ENCODE results near the gene KCNK16. TPM values are rescaled to one million over a fixed set of nuclear protein-coding genes. Genes with fewer than 3 reads are reported as not detected.

Gene KCNK16
- total and polyA plus RNA-seq, 4 donors: not detected

DNA sequence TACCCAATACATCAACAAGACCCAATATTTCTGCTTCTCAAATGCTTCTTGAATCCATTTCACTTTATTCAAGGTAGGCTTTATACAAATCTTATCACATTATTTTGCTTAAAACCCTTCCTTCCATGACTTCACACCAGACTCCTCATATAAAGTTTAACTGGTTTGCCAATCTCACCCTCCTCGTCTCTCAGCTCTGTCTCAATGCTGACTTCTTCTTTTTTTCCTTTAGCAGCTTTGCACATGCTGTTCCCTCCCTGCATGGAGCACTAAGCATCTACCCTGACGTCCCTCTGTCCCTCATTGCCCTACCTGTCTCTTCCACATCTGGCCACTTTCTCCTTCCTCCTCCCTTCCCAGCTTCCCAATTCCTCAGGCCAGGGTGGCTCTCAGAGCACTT, 39.7 kb downstream of the KCNK16 start:
- H3K36me3 ChIP-seq (ENCODE audit: control insufficient read depth in 4 of 4, insufficient read depth in 4 of 4, low read length in 4 of 4): no peaks in the 10 kb centered on the region
- peaks cover 0 to 4% (median 0%) of the 10 kb centered on the region in 5 donors for H3K4me1 ChIP-seq (ENCODE audit: control insufficient read depth in 5 of 5, insufficient read depth in 5 of 5, low read length in 5 of 5)
- no peak overlapping the region for H3K27ac ChIP-seq (ENCODE audit: low read depth in 1 of 2, low read length in 1 of 2)
- TF ChIP-seq, protein P1, sequence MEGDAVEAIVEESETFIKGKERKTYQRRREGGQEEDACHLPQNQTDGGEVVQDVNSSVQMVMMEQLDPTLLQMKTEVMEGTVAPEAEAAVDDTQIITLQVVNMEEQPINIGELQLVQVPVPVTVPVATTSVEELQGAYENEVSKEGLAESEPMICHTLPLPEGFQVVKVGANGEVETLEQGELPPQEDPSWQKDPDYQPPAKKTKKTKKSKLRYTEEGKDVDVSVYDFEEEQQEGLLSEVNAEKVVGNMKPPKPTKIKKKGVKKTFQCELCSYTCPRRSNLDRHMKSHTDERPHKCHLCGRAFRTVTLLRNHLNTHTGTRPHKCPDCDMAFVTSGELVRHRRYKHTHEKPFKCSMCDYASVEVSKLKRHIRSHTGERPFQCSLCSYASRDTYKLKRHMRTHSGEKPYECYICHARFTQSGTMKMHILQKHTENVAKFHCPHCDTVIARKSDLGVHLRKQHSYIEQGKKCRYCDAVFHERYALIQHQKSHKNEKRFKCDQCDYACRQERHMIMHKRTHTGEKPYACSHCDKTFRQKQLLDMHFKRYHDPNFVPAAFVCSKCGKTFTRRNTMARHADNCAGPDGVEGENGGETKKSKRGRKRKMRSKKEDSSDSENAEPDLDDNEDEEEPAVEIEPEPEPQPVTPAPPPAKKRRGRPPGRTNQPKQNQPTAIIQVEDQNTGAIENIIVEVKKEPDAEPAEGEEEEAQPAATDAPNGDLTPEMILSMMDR (IDR thresholded peaks at IDR 0.05; ENCODE audit: control extremely low read depth, extremely low read depth): no peak
- no peak for ATAC-seq (ENCODE audit: insufficient read depth, low FRiP score)
- DNase-seq: no peak
- H3K9ac ChIP-seq (ENCODE audit: insufficient read depth in 1 of 2, low read length in 2 of 2): no peak overlapping the region
- H3K27me3 ChIP-seq (ENCODE audit: control insufficient read depth in 3 of 3, insufficient read depth in 3 of 3, low read length in 2 of 3): peaks cover 0 to 7% (median 0%) of the 10 kb centered on the region in 3 donors
- WGBS, 2 donors: 19 to 31% methylated on average over 2 of the region's 2 CpGs
- peaks cover 0 to 3% (median 0%) of the 10 kb centered on the region in 4 donors for H3K9me3 ChIP-seq (ENCODE audit: control insufficient read depth in 4 of 4, insufficient read depth in 3 of 4, low read length in 3 of 4)
- no peak overlapping the region for H3K4me3 ChIP-seq

DNA sequence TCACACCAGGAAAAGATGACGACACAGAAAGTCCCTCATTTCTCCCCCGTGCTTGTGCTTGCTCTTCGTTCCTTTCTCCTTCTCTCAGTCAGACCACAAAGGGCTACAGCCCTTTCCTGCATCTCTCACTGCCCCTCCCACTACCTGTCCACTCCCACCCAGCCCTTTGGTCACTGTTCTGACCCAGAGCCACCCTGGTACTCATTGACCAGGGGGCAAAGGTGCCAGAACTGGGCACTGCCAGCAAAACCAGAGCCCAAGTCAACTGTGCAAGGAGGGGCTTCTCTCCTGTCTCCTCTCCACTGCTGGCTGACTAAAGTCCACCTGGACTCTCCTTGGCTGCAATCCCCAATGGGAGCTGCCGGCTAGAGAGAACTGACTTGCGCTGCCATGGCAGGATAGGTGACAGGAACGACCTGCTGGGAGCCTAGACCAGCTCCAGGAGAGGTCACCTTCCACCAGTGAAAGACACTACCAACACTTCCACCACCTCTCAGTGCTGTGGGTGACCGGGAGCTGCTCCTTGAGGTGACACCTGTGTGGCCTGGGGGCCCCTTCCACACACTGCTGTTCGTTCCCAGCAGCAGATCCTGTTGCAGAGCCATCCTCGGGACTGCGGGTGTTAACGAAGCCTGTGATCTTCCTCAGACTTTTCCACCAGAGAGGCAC, 41.1 kb downstream of the KCNK16 start:
- TF ChIP-seq, protein P1 (IDR thresholded peaks at IDR 0.05; ENCODE audit: control extremely low read depth, extremely low read depth): no peak
- WGBS, 2 donors: 76 to 83% methylated on average over 11 of the region's 11 CpGs
- no peak for DNase-seq
- Histone ChIP-seq H3K9ac (ENCODE audit: insufficient read depth in 1 of 2, low read length in 2 of 2) (no peak overlapping the region), H3K27me3 (ENCODE audit: control insufficient read depth in 3 of 3, insufficient read depth in 3 of 3, low read length in 2 of 3) (peaks cover 0 to 7% (median 0%) of the 10 kb centered on the region in 3 donors), H3K36me3 (ENCODE audit: control insufficient read depth in 4 of 4, insufficient read depth in 4 of 4, low read length in 4 of 4) (no peaks in the 10 kb centered on the region), H3K27ac (ENCODE audit: low read depth in 1 of 2, low read length in 1 of 2) (no peak overlapping the region), H3K9me3 (ENCODE audit: control insufficient read depth in 4 of 4, insufficient read depth in 3 of 4, low read length in 3 of 4) (peaks cover 0 to 3% (median 0%) of the 10 kb centered on the region in 4 donors), H3K4me1 (ENCODE audit: control insufficient read depth in 5 of 5, insufficient read depth in 5 of 5, low read length in 5 of 5) (peaks cover 0 to 4% (median 0%) of the 10 kb centered on the region in 5 donors), H3K4me3 (no peak overlapping the region)
- ATAC-seq (ENCODE audit: insufficient read depth, low FRiP score): no peak

DNA sequence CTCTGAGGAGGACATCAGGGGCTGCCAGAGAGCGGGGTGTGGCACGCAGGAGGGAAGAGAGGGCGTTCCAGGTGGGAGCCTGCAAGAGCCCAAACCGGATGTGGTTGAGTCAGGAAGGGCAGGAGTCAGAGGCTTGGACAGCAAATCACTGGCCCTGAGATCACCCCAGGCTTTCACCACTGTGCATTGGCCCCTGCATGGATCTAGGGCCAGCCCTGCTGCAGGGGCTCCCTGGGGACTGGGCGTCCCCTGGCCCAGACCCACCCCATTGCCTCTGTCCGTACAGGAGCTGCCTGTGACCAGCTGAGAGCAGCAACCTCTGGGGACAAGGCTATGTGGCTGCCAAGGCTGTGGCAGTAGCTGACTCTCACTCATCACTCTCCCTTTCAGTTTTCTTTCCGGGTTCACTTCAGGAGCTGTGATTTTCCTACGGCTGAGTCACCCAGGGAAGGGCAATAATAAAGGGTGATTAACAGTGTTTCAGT, 42.2 kb downstream of the KCNK16 start:
- Histone ChIP-seq H3K36me3 (ENCODE audit: control insufficient read depth in 4 of 4, insufficient read depth in 4 of 4, low read length in 4 of 4) (no peaks in the 10 kb centered on the region), H3K9me3 (ENCODE audit: control insufficient read depth in 4 of 4, insufficient read depth in 3 of 4, low read length in 3 of 4) (peaks cover 0 to 3% (median 0%) of the 10 kb centered on the region in 4 donors), H3K4me3 (no peak overlapping the region), H3K4me1 (ENCODE audit: control insufficient read depth in 5 of 5, insufficient read depth in 5 of 5, low read length in 5 of 5) (peaks cover 0 to 4% (median 0%) of the 10 kb centered on the region in 5 donors), H3K27me3 (ENCODE audit: control insufficient read depth in 3 of 3, insufficient read depth in 3 of 3, low read length in 2 of 3) (peaks cover 0 to 7% (median 0%) of the 10 kb centered on the region in 3 donors), H3K27ac (ENCODE audit: low read depth in 1 of 2, low read length in 1 of 2) (no peak overlapping the region), H3K9ac (ENCODE audit: insufficient read depth in 1 of 2, low read length in 2 of 2) (no peak overlapping the region)
- WGBS, 2 donors: 53 to 55% methylated on average over 8 of the region's 8 CpGs
- no peak for DNase-seq
- peak; percentile 34 for ATAC-seq (ENCODE audit: insufficient read depth, low FRiP score)
- TF ChIP-seq, protein P1 (IDR thresholded peaks at IDR 0.05; ENCODE audit: control extremely low read depth, extremely low read depth): no peak

Data from lung (tissue), 12 donors.